GM18511 (cell line): ENCODE results near the gene PIP5K1B.

Experiments
- ATAC-seq: cut with Tn5 transposase; IDR thresholded peaks from one replicate; pipeline ENCODE4 v1.9.1; 2021; ENCODE audit warnings: mild to moderate bottlenecking, moderate library complexity; ENCODE audit not compliant: unreplicated experiment

The PIP5K1B gene

GRCh38 chr9:68763104-68763503 is 58.1 kb downstream of the PIP5K1B start:
- ATAC-seq, result peak; percentile 75

- ATAC-seq, result no peak
Measured at GRCh38 chr9:68768619-68769018, 63.6 kb downstream of the PIP5K1B start.

GRCh38 chr9:68769852-68770251 is 64.8 kb downstream of the PIP5K1B start:
- no peak for ATAC-seq

GRCh38 chr9:68771376-68771775 is 66.3 kb downstream of the PIP5K1B start:
- ATAC-seq, result no peak

GRCh38 chr9:68775003-68775730 is 70.1 kb downstream of the PIP5K1B start:
- ATAC-seq, result no peak

GRCh38 chr9:68777070-68777763 is 72.2 kb downstream of the PIP5K1B start:
- no peak for ATAC-seq

GRCh38 chr9:68778635-68779034 is 73.6 kb downstream of the PIP5K1B start:
- ATAC-seq, result no peak

GRCh38 chr9:68779558-68780379 is 74.7 kb downstream of the PIP5K1B start:
- peak; percentile 85 for ATAC-seq

GRCh38 chr9:68780380-68780712 is 75.3 kb downstream of the PIP5K1B start:
- no peak for ATAC-seq

GRCh38 chr9:68780720-68781119 is 75.7 kb downstream of the PIP5K1B start:
- ATAC-seq, result no peak

GRCh38 chr9:68781928-68782327 is 76.9 kb downstream of the PIP5K1B start:
- no peak for ATAC-seq

GRCh38 chr9:68782546-68782945 is 77.5 kb downstream of the PIP5K1B start:
- no peak for ATAC-seq

- ATAC-seq, result no peak
Measured at GRCh38 chr9:68785965-68786364, 80.9 kb downstream of the PIP5K1B start.

- ATAC-seq, result no peak
Measured at GRCh38 chr9:68791169-68791568, 86.1 kb downstream of the PIP5K1B start.

- peak; percentile 98 for ATAC-seq
Measured at GRCh38 chr9:68793605-68794343, 88.7 kb downstream of the PIP5K1B start.

GRCh38 chr9:68794898-68795297 is 89.9 kb downstream of the PIP5K1B start:
- ATAC-seq, result no peak

GRCh38 chr9:68795411-68795810 is 90.4 kb downstream of the PIP5K1B start:
- no peak for ATAC-seq

- no peak for ATAC-seq
Measured at GRCh38 chr9:68797116-68797515, 92.1 kb downstream of the PIP5K1B start.

GRCh38 chr9:68798423-68798822 is 93.4 kb downstream of the PIP5K1B start:
- no peak for ATAC-seq

- ATAC-seq, result no peak
Measured at GRCh38 chr9:68800836-68801235, 95.8 kb downstream of the PIP5K1B start.

- ATAC-seq, result peak; percentile 98
Measured at GRCh38 chr9:68802525-68803015, 97.5 kb downstream of the PIP5K1B start.
